GM23338 (cell line): ENCODE measurements around the gene PRM3. TPM values are rescaled to one million over a fixed set of nuclear protein-coding genes. Genes with fewer than 3 reads are reported as not detected.
A peak's percentile ranks its signal among the peaks of the same experiment; 100 is the strongest.

Source experiments
- ATAC-seq: fragments of 200-7000 bp; cut with Tn5 transposase; 3 replicates; pipeline ENCODE4 v1.9.1; 2020
- DNase-seq: peaks from one replicate; pipeline ENCODE4 v3.0.0-alpha.2; 2015; ENCODE audit warnings: low spot score
- H2AFZ ChIP-seq: fragments of 200-600 bp; sonication (generic); 2 replicates; pipeline ENCODE4 v1.8.0; 2016; ENCODE audit warnings: antibody characterized with exemption, mild to moderate bottlenecking, moderate library complexity
- H3F3A ChIP-seq: fragments of 200-600 bp; sonication (generic); replicated peaks from 2 replicates; pipeline ENCODE4 v1.8.0; 2017; ENCODE audit warnings: antibody characterized with exemption, mixed run types, low read depth
- H3K27ac ChIP-seq: fragments of 200-600 bp; sonication (generic); 2 replicates; pipeline ENCODE4 v1.6.1; 2016; ENCODE audit warnings: low read depth
- H3K27me3 ChIP-seq: fragments of 200-600 bp; sonication (generic); 2 replicates; pipeline ENCODE4 v1.8.0; 2016; ENCODE audit warnings: mild to moderate bottlenecking, mixed run types, moderate library complexity; ENCODE audit not compliant: insufficient read depth
- H3K36me3 ChIP-seq: fragments of 200-600 bp; sonication (generic); 2 replicates; pipeline ENCODE4 v1.8.0; 2016; ENCODE audit warnings: mild to moderate bottlenecking; ENCODE audit not compliant: insufficient read depth
- H3K4me1 ChIP-seq: fragments of 200-600 bp; sonication (generic); 2 replicates; pipeline ENCODE4 v1.8.0; 2016; ENCODE audit warnings: mild to moderate bottlenecking, moderate library complexity; ENCODE audit not compliant: insufficient read depth
- H3K4me2 ChIP-seq: fragments of 200-600 bp; sonication (generic); 2 replicates; pipeline ENCODE4 v1.7.1; 2017; ENCODE audit warnings: mixed run types
- H3K4me3 ChIP-seq: fragments of 200-600 bp; sonication (generic); 2 replicates; pipeline ENCODE4 v1.6.1; 2016; ENCODE audit warnings: mixed run types
- H3K79me2 ChIP-seq: fragments of 200-600 bp; sonication (generic); replicated peaks from 2 replicates; pipeline ENCODE4 v1.8.0; 2017; ENCODE audit warnings: mild to moderate bottlenecking; ENCODE audit not compliant: insufficient read depth
- H3K9me2 ChIP-seq: fragments of 200-600 bp; sonication (generic); 2 replicates; pipeline ENCODE4 v1.8.0; 2017; ENCODE audit not compliant: insufficient read depth
- H4K20me1 ChIP-seq: fragments of 200-600 bp; sonication (generic); replicated peaks from 2 replicates; pipeline ENCODE4 v1.8.0; 2017; ENCODE audit warnings: mild to moderate bottlenecking; ENCODE audit not compliant: insufficient read depth
- H3K27ac Mint-ChIP-seq: 2 replicates; pipeline ENCODE4 v1.8.0; 2020; ENCODE audit warnings: inconsistent platforms, mild to moderate bottlenecking, moderate library complexity, mixed read lengths
- H3K27me3 Mint-ChIP-seq: 3 replicates; pipeline ENCODE4 v1.8.0; 2022; ENCODE audit warnings: low read depth, mild to moderate bottlenecking, moderate library complexity, mixed read lengths, inconsistent platforms; ENCODE audit not compliant: insufficient read depth, poor library complexity
- H3K36me3 Mint-ChIP-seq: 3 replicates; pipeline ENCODE4 v1.8.0; 2021; ENCODE audit warnings: low read depth, mild to moderate bottlenecking, inconsistent platforms, moderate library complexity, mixed read lengths
- H3K4me1 Mint-ChIP-seq: 3 replicates; pipeline ENCODE4 v1.8.0; 2020; ENCODE audit warnings: mild to moderate bottlenecking, inconsistent platforms, mixed read lengths
- H3K4me3 Mint-ChIP-seq: 3 replicates; pipeline ENCODE4 v1.8.0; 2021; ENCODE audit warnings: moderate library complexity, mild to moderate bottlenecking, inconsistent platforms, mixed read lengths
- H3K9me3 Mint-ChIP-seq: 3 replicates; pipeline ENCODE4 v1.8.0; 2020; ENCODE audit warnings: moderate library complexity, mild to moderate bottlenecking, inconsistent platforms, mixed read lengths
- CTCF ChIP-seq, 2 experiments: fragments of 200-600 bp in 1 of 2; sonication (generic) in 1 of 2; conservative IDR thresholded peaks; 2 replicates each; pipeline versions ENCODE4 v1.5.1 to v1.6.1; 2016 to 2017; ENCODE audit warnings: antibody characterized with exemption in 2 of 2, low read depth in 2 of 2, mild to moderate bottlenecking in 2 of 2, moderate library complexity in 1 of 2
- EZH2 ChIP-seq: fragments of 200-600 bp; sonication (generic); IDR thresholded peaks from one replicate; pipeline ENCODE4 v1.8.0; 2017; ENCODE audit warnings: antibody characterized with exemption, mild to moderate bottlenecking, low read depth; ENCODE audit not compliant: unreplicated experiment
- JUNB ChIP-seq: IDR thresholded peaks from one replicate; pipeline ENCODE4 v1.6.1; 2016; ENCODE audit warnings: antibody characterized with exemption; ENCODE audit not compliant: unreplicated experiment
- POLR2AphosphoS5 ChIP-seq: IDR thresholded peaks from 2 replicates; pipeline ENCODE4 v1.6.1; 2016; ENCODE audit warnings: antibody characterized with exemption, low read depth
- REST ChIP-seq: IDR thresholded peaks from one replicate; pipeline ENCODE4 v1.6.1; 2018; ENCODE audit warnings: antibody characterized with exemption; ENCODE audit not compliant: unreplicated experiment
- STAT1 ChIP-seq: IDR thresholded peaks from one replicate; pipeline ENCODE4 v1.6.1; 2016; ENCODE audit warnings: antibody characterized with exemption; ENCODE audit not compliant: unreplicated experiment
- ZNF114 ChIP-seq: fragments of 250-450 bp; sonication (Bioruptor Pico); IDR thresholded peaks from 2 replicates; pipeline ENCODE4 v1.5.0; 2020; ENCODE audit warnings: mild to moderate bottlenecking, moderate library complexity
- ZNF331 ChIP-seq: fragments of 250-450 bp; sonication (Bioruptor Pico); IDR thresholded peaks from 2 replicates; pipeline ENCODE4 v1.5.0; 2020; ENCODE audit warnings: low read depth, mild to moderate bottlenecking, moderate library complexity
- ZNF462 ChIP-seq: fragments of 250-450 bp; sonication (Bioruptor Pico); IDR thresholded peaks from 2 replicates; pipeline ENCODE4 v1.5.0; 2020; ENCODE audit warnings: mild to moderate bottlenecking, moderate library complexity
- polyA plus RNA-seq: library from polyadenylated mRNA; unstranded; fragments of >200 nt; fragmentation: Nextera tagmentation; extraction: Ambion mirVana; gene quantifications from 2 replicates; pipeline ENCODE4 v1.2.1, GENCODE V29; 2016
- total RNA-seq: library from RNA; depleted of rRNA; stranded (reverse); fragments of >200 nt; shearing (Covaris generic); gene quantifications from 2 replicates; pipeline ENCODE4 v1.2.3, GENCODE V29; 2014

The PRM3 gene
- total and polyA plus RNA-seq, 2 experiments from 2014 or later, result not detected

DNA sequence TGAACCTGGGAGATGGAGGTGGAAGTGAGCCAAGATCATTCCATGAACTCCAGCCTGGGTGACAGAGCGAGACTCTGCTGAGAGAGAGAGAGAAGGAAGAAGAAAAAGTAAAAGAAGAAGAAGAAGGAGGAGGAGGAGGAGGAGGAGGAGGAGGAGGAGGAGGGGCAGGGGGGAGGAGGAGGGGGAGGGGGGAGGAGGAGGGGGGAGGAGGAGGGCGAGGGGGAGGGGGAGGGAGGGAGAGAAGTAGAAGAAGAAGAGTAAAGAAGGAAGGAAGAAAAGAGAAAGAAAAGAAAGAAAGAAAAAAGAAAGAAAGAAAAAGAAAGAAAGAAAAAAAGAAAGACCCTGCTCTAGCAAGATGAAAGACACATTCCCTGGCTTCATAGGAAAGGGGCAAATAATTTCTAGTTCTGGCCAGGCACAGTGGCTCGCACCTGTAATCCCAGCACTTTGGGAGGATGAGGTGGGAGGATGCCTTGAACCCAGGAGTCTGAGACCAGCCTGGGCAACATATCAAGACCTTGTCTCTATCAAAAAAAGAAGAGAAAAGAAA lies 41.1 kb downstream of the PRM3 start:
- peak overlapping the region; percentile 66 for H3K4me2 ChIP-seq
- H3K9me3 Mint-ChIP-seq, result no peaks in the 10 kb centered on the region

More for the DNA sequence above, 41.1 kb downstream of the PRM3 start:
- peaks cover 9% of the 10 kb centered on the region; the same call in 1 of the 2 replicates for H3K4me1 ChIP-seq
- DNase-seq (no peak), ATAC-seq (no peak)
- H3F3A ChIP-seq, result 0 out of 2 replicates have a peak, but pooled peaks cover 6% of the 10 kb centered on the region
- no peak overlapping the region for H3K4me3 ChIP-seq
- Mint-ChIP-seq H3K27ac (no peak overlapping the region), H3K27me3 (peaks cover 13% of the 10 kb centered on the region), H3K4me3 (no peak overlapping the region), H3K4me1 (peaks cover 8% of the 10 kb centered on the region), H3K36me3 (no peaks in the 10 kb centered on the region)
- H3K79me2 ChIP-seq, result no peaks in the 10 kb centered on the region
- no peaks in the 10 kb centered on the region for H3K9me2 ChIP-seq
- TF ChIP-seq CTCF (conservative IDR thresholded peaks at IDR 0.05; ENCODE audit: low read depth in 2 of 2) (no peak), STAT1 (no peak), ZNF331 (no peak), ZNF462 (CRISPR knock-in tag) (no peak), EZH2 (no peak), ZNF114 (CRISPR knock-in tag) (no peak), JUNB (no peak), POLR2AphosphoS5 (no peak), REST (no peak)
- no peaks in the 10 kb centered on the region for H4K20me1 ChIP-seq
- H3K27me3 ChIP-seq, result no peaks in the 10 kb centered on the region
- H2AFZ ChIP-seq, result peak overlapping the region; percentile 97
- no peaks in the 10 kb centered on the region for H3K36me3 ChIP-seq
- no peak overlapping the region for H3K27ac ChIP-seq
